Epithelial cell of alveolus of lung (primary cell): ENCODE measurements around the gene GATA3. TPM values are rescaled to one million over a fixed set of nuclear protein-coding genes. Genes with fewer than 3 reads are reported as not detected.

ENCODE experiments used
- total RNA-seq: library from RNA; depleted of rRNA; stranded (reverse); fragments of >200 nt; gene quantifications from 2 replicates; pipeline ENCODE4 v1.2.1, GENCODE V29; 2015

The GATA3 gene
- 0.08 and 0.26 TPM in 2 replicates for total RNA-seq

DNA sequence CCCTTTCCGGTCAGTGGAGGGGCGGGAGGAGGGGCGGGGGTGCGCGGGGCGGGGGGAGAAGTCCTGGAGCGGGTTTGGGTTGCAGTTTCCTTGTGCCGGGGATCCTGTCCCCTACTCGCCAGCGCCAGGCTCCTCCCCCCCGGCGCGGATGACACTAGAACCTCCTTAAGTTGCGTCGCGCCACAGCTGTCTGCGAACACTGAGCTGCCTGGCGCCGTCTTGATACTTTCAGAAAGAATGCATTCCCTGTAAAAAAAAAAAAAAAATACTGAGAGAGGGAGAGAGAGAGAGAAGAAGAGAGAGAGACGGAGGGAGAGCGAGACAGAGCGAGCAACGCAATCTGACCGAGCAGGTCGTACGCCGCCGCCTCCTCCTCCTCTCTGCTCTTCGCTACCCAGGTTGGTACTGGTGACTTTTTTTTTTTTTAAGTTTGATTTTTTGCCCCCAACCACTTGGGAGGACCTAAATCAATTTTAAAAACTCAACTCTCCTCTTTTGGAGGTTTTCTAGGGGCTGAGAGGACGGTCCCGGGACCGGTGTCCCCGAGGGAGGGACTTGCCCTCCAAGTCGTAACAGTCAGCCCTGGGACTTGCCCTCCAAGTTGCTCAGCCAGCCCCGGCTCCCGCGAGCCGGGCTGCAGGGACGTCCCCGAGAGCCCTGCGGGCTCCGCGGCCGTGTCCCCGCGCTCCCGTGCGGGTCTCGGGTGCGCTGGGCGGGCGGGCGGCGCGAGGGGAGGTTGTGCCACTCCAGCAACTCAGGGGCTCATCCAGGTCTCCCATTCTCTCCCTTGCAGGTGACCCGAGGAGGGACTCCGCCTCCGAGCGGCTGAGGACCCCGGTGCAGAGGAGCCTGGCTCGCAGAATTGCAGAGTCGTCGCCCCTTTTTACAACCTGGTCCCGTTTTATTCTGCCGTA lies at the start of gene GATA3:
GATA3 (plus strand) TSS at position 195 of the 914 bp plus-strand sequence. CDS start 968 bp downstream, outside the sequence.

Other genes with a start within 250 kb of the GATA3 start
- gene TAF3, start 236.2 kb upstream of the GATA3 start, total RNA-seq = 2.1 and 3.3 TPM in 2 replicates